Prostate gland (tissue), 2 donors: Measurements from ENCODE around the gene MAP3K4. TPM values are rescaled to one million over a fixed set of nuclear protein-coding genes. Genes with fewer than 3 reads are reported as not detected.
A peak's percentile ranks its signal among the peaks of the same experiment; 100 is the strongest.

Experiments used
- DNase-seq: peaks from one replicate; pipeline ENCODE4 v3.0.0-alpha.2; 2019; ENCODE audit warnings: low spot score
- H3K27ac ChIP-seq, 2 donors: fragments of 200-600 bp; sonication (generic); 2 replicates each; pipeline ENCODE4 v1.5.1; 2017 to 2019
- H3K27me3 ChIP-seq: fragments of 200-600 bp; sonication (generic); replicated peaks from 2 replicates; pipeline ENCODE4 v1.5.1; 2019; ENCODE audit not compliant: insufficient read depth
- H3K36me3 ChIP-seq, 2 donors: fragments of 200-600 bp; sonication (generic); 1 replicate in 1 of 2; 2 replicates in 1 of 2; pipeline versions ENCODE4 v1.5.1 to v1.8.1; 2017 to 2019
- H3K4me1 ChIP-seq: fragments of 200-600 bp; sonication (generic); replicated peaks from 2 replicates; pipeline ENCODE4 v1.5.1; 2019
- H3K4me3 ChIP-seq, 2 donors: fragments of 200-600 bp; sonication (generic); 2 replicates each; pipeline ENCODE4 v1.5.1; 2017 to 2019
- H3K9me3 ChIP-seq: fragments of 200-600 bp; sonication (generic); 2 replicates; pipeline ENCODE4 v1.5.1; 2017
- CTCF ChIP-seq, 4 experiments: fragments of 200-600 bp in 2 of 4; fragments of 450-650 bp in 2 of 4; sonication (generic) in 2 of 4; IDR thresholded peaks; 1 replicate in 3 of 4; 2 replicates in 1 of 4; pipeline ENCODE4 v1.5.1; 2016 to 2019; ENCODE audit warnings: antibody characterized with exemption in 4 of 4, mild to moderate bottlenecking in 2 of 4, moderate library complexity in 2 of 4
- POLR2A ChIP-seq: fragments of 450-650 bp; IDR thresholded peaks from one replicate; pipeline ENCODE4 v1.6.1; 2016; ENCODE audit warnings: antibody characterized with exemption, mild to moderate bottlenecking
- POLR2AphosphoS5 ChIP-seq: sonication (generic); formaldehyde crosslinking; IDR thresholded peaks from one replicate; pipeline ENCODE4 v1.6.1; 2017; ENCODE audit warnings: antibody characterized with exemption
- WGBS: methylation state at CpG from one replicate; pipeline ENCODE4 v1.1.5; 2018; 5-methylcytosine and 5-hydroxymethylcytosine counted together
- intact Hi-C: fragments of 100-400 bp; cut with DNase I; formaldehyde crosslinking; loops from one replicate; pipeline ENCODE4 v1.14.2; 2022
- total RNA-seq, 2 donors: library from RNA; depleted of rRNA; stranded (reverse); fragments of >200 nt; gene quantifications; one replicate each; pipeline ENCODE4 v1.1.0, GENCODE V29; 2016

Gene MAP3K4
- total RNA-seq, 2 donors from 2014 or later: 26.2 to 59.2 TPM

GRCh38 chr6:161035182-161035980 is 43.8 kb downstream of the MAP3K4 start:
- DNase-seq: no peak
- 75% methylated on average over 3 of the region's 3 CpGs for WGBS
- TF ChIP-seq POLR2AphosphoS5 (no peak), POLR2A (no peak), CTCF (IDR thresholded peaks at IDR 0.05) (no peak)
- H3K27ac ChIP-seq: peak overlapping the region; percentile 16 to 58
- H3K36me3 ChIP-seq: no peaks in the 10 kb centered on the region
- no peaks in the 10 kb centered on the region for H3K9me3 ChIP-seq
- H3K4me1 ChIP-seq: peaks cover 1% of the 10 kb centered on the region
- intact Hi-C loops: no loop called here
- no peaks in the 10 kb centered on the region for H3K27me3 ChIP-seq
- H3K4me3 ChIP-seq: no peak overlapping the region

DNA sequence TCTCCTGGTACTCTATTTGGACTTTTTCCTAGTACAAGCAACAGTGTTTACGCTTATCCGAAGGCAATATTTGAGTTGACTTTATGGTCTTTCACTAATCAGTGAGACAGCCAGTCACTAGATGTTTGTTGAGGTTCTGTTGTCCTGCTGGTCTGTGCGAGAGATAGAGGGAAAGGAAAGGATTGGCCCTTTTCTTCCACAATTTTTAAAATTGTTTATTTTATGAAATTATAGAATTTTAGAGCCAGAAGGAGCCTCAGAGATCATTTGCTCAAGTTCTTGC is 44.4 kb downstream of the MAP3K4 start:
- Histone ChIP-seq H3K27me3 (no peaks in the 10 kb centered on the region), H3K4me1 (peaks cover 6% of the 10 kb centered on the region), H3K9me3 (no peaks in the 10 kb centered on the region), H3K27ac (peak overlapping the region; percentile 16 to 58), H3K36me3 (no peaks in the 10 kb centered on the region), H3K4me3 (no peak overlapping the region)
- intact Hi-C loops: no loop called here
- TF ChIP-seq POLR2AphosphoS5 (peak; percentile 82), POLR2A (no peak), CTCF (IDR thresholded peaks at IDR 0.05) (no peak)
- no peak for DNase-seq
- WGBS: 53% methylated on average over 3 of the region's 3 CpGs

GRCh38 chr6:161037873-161038228 is 46.3 kb downstream of the MAP3K4 start:
- no peak overlapping the region for H3K4me3 ChIP-seq
- no peak for TF ChIP-seq CTCF (IDR thresholded peaks at IDR 0.05)
- no peak for TF ChIP-seq POLR2A
- TF ChIP-seq POLR2AphosphoS5: no peak
- H3K9me3 ChIP-seq: no peaks in the 10 kb centered on the region
- peaks cover 6% of the 10 kb centered on the region for H3K4me1 ChIP-seq
- peak overlapping the region in 1 of 2 donors; percentile 35 for H3K27ac ChIP-seq
- no peaks in the 10 kb centered on the region for H3K27me3 ChIP-seq
- 83% methylated on average over 2 of the region's 2 CpGs for WGBS
- no peaks in the 10 kb centered on the region for H3K36me3 ChIP-seq
- no peak for DNase-seq
- intact Hi-C loops: no loop called here

GRCh38 chr6:161038229-161039031 is 46.9 kb downstream of the MAP3K4 start:
- intact Hi-C loops: no loop called here
- Histone ChIP-seq H3K9me3 (no peaks in the 10 kb centered on the region), H3K27me3 (no peaks in the 10 kb centered on the region), H3K36me3 (no peaks in the 10 kb centered on the region), H3K4me3 (no peak overlapping the region), H3K27ac (no peak overlapping the region), H3K4me1 (peaks cover 6% of the 10 kb centered on the region)
- TF ChIP-seq POLR2A: no peak
- no peak for TF ChIP-seq CTCF (IDR thresholded peaks at IDR 0.05)
- TF ChIP-seq POLR2AphosphoS5: no peak
- no peak for DNase-seq
- WGBS: 41% methylated on average over 3 of the region's 3 CpGs

DNA sequence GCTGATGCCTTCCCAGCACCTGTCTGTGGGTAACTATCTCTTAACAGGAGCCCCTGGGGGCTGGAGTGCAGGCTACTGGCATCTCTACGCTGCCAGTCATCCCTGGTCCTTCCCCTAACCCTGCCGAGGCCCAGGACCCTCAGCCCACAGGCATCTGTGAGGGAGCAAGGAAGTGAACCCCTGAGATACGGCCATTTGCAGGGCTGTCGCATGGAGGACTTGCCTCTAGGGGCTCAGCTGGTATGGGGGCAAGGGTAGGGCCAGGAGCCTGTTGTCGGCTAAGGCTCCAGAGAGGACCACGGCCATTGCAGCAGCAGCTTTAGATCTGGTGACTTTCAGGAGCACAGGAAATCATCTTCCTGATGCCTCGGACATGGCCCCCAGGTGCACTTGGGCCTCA is 49.7 kb downstream of the MAP3K4 start:
- no peak for DNase-seq
- Histone ChIP-seq H3K27ac (no peak overlapping the region), H3K4me1 (peaks cover 6% of the 10 kb centered on the region), H3K4me3 (no peak overlapping the region), H3K36me3 (no peaks in the 10 kb centered on the region), H3K9me3 (no peaks in the 10 kb centered on the region), H3K27me3 (no peaks in the 10 kb centered on the region)
- TF ChIP-seq CTCF (IDR thresholded peaks at IDR 0.05): no peak
- no peak for TF ChIP-seq POLR2A
- TF ChIP-seq POLR2AphosphoS5: no peak
- 97% methylated on average over 7 of the region's 7 CpGs for WGBS
- intact Hi-C loops: no loop called here
